DND-41 (cell line): ENCODE measurements around the gene TMEM255B.

Experiments used
- ATAC-seq: fragments of 200-7000 bp; cut with Tn5 transposase; 3 replicates; pipeline ENCODE4 v1.9.1; 2021; ENCODE audit warnings: low read depth; ENCODE audit not compliant: insufficient read depth
- DNase-seq: peaks from one replicate; pipeline ENCODE4 v3.0.0-alpha.2; 2020
- H2AFZ ChIP-seq: 2 replicates; pipeline ENCODE4 v1.6.0; 2012; ENCODE audit warnings: low read depth, low read length
- H3K27ac ChIP-seq: 2 replicates; pipeline ENCODE4 v1.5.1; 2012; ENCODE audit warnings: low read length, inconsistent platforms
- H3K27me3 ChIP-seq: fragments of 200-600 bp; sonication (generic); 2 replicates; pipeline ENCODE4 v1.6.0; 2012; ENCODE audit warnings: low read length, mild to moderate bottlenecking, inconsistent platforms; ENCODE audit not compliant: insufficient read depth, poor library complexity
- H3K36me3 ChIP-seq: 2 replicates; pipeline ENCODE4 v1.5.1; 2012; ENCODE audit warnings: low read length, inconsistent platforms; ENCODE audit not compliant: insufficient read depth
- H3K4me1 ChIP-seq: 2 replicates; pipeline ENCODE4 v1.5.1; 2012; ENCODE audit warnings: mild to moderate bottlenecking, low read length; ENCODE audit not compliant: insufficient read depth
- H3K4me2 ChIP-seq: 2 replicates; pipeline ENCODE4 v1.6.0; 2012; ENCODE audit warnings: mild to moderate bottlenecking, moderate library complexity, low read length, inconsistent platforms; ENCODE audit not compliant: insufficient read depth
- H3K4me3 ChIP-seq, 2 experiments: fragments of 200-600 bp in 1 of 2; shearing (Covaris generic) in 1 of 2; 2 replicates each; pipeline ENCODE4 v1.5.1; 2012 to 2016; ENCODE audit warnings: inconsistent platforms in 2 of 2, low read length in 2 of 2, mild to moderate bottlenecking in 2 of 2, low read depth in 1 of 2, moderate library complexity in 1 of 2
- H3K79me2 ChIP-seq: 2 replicates; pipeline ENCODE4 v1.6.0; 2012; ENCODE audit warnings: low read length, inconsistent platforms; ENCODE audit not compliant: insufficient read depth
- H3K9ac ChIP-seq: 2 replicates; pipeline ENCODE4 v1.6.0; 2012; ENCODE audit warnings: low read depth, mild to moderate bottlenecking, inconsistent platforms, low read length, moderate library complexity
- H3K9me3 ChIP-seq: 2 replicates; pipeline ENCODE4 v1.5.1; 2012; ENCODE audit warnings: low read length, moderate library complexity, mild to moderate bottlenecking, inconsistent platforms; ENCODE audit not compliant: insufficient read depth, severe bottlenecking
- H4K20me1 ChIP-seq: 2 replicates; pipeline ENCODE4 v1.6.0; 2012; ENCODE audit warnings: low read length; ENCODE audit not compliant: insufficient read depth
- CTCF ChIP-seq: IDR thresholded peaks from 2 replicates; pipeline ENCODE4 v1.5.1; 2012; ENCODE audit warnings: borderline replicate concordance, low read length, moderate library complexity, mild to moderate bottlenecking; ENCODE audit not compliant: poor library complexity, severe bottlenecking; ENCODE audit errors: extremely low read depth
- EZH2 ChIP-seq: IDR thresholded peaks from 3 replicates; pipeline ENCODE4 v1.6.1; 2012; ENCODE audit warnings: borderline replicate concordance, low read depth, mild to moderate bottlenecking, moderate library complexity, low read length, inconsistent platforms; ENCODE audit not compliant: severe bottlenecking

TMEM255B gene

GRCh38 chr13:113734826-113735125, 24.2 kb upstream of the TMEM255B start:
- no peaks in the 10 kb centered on the region for H3K36me3 ChIP-seq
- H4K20me1 ChIP-seq, result peaks cover 12% of the 10 kb centered on the region
- DNase-seq (no peak), ATAC-seq (no peak)
- no peak overlapping the region for H3K4me2 ChIP-seq
- no peak overlapping the region for H2AFZ ChIP-seq
- no peaks in the 10 kb centered on the region for H3K79me2 ChIP-seq
- H3K9me3 ChIP-seq, result peaks cover 8% of the 10 kb centered on the region
- H3K27me3 ChIP-seq, result peaks cover 5% of the 10 kb centered on the region
- H3K27ac ChIP-seq, result no peak overlapping the region
- H3K4me3 ChIP-seq, result no peak overlapping the region
- H3K9ac ChIP-seq, result no peak overlapping the region
- TF ChIP-seq CTCF (no peak), EZH2 (no peak)
- no peaks in the 10 kb centered on the region for H3K4me1 ChIP-seq

GRCh38 chr13:113735194-113735593, 23.8 kb upstream of the TMEM255B start:
- Histone ChIP-seq H3K79me2 (no peaks in the 10 kb centered on the region), H3K27me3 (peaks cover 9% of the 10 kb centered on the region), H2AFZ (no peak overlapping the region), H3K27ac (no peak overlapping the region), H3K4me1 (no peaks in the 10 kb centered on the region), H3K4me2 (no peak overlapping the region), H3K4me3 (no peak overlapping the region), H3K36me3 (no peaks in the 10 kb centered on the region), H4K20me1 (peaks cover 14% of the 10 kb centered on the region), H3K9me3 (peaks cover 8% of the 10 kb centered on the region), H3K9ac (no peak overlapping the region)
- ATAC-seq (no peak), DNase-seq (no peak)
- TF ChIP-seq CTCF (no peak), EZH2 (no peak)

GRCh38 chr13:113735750-113736149, 23.3 kb upstream of the TMEM255B start:
- Histone ChIP-seq H3K79me2 (no peaks in the 10 kb centered on the region), H3K27ac (no peak overlapping the region), H3K9ac (no peak overlapping the region), H2AFZ (no peak overlapping the region), H3K4me2 (no peak overlapping the region), H3K4me1 (peaks cover 2% of the 10 kb centered on the region; the same call in 1 of the 2 replicates), H3K27me3 (peaks cover 15% of the 10 kb centered on the region), H3K36me3 (no peaks in the 10 kb centered on the region), H4K20me1 (peaks cover 20% of the 10 kb centered on the region), H3K9me3 (peaks cover 8% of the 10 kb centered on the region), H3K4me3 (no peak overlapping the region)
- DNase-seq, result no peak
- TF ChIP-seq CTCF (no peak), EZH2 (no peak)
- ATAC-seq, result no peak

- peaks cover 20% of the 10 kb centered on the region for H3K27me3 ChIP-seq
- no peak overlapping the region for H3K9ac ChIP-seq
- TF ChIP-seq CTCF (no peak), EZH2 (no peak)
- H3K4me2 ChIP-seq, result no peak overlapping the region
- H3K36me3 ChIP-seq, result no peaks in the 10 kb centered on the region
- H3K79me2 ChIP-seq, result no peaks in the 10 kb centered on the region
- peaks cover 25% of the 10 kb centered on the region for H4K20me1 ChIP-seq
- no peak for DNase-seq
- ATAC-seq, result no peak
- H2AFZ ChIP-seq, result no peak overlapping the region
- H3K4me1 ChIP-seq, result peaks cover 7% of the 10 kb centered on the region
- H3K9me3 ChIP-seq, result peaks cover 8% of the 10 kb centered on the region
- no peak overlapping the region for H3K4me3 ChIP-seq
- H3K27ac ChIP-seq, result no peak overlapping the region
Observed at GRCh38 chr13:113736258-113736731, 22.7 kb upstream of the TMEM255B start.
